Measurements from ENCODE around the gene PSMD11.
"Not testable (repeated sequence)": the region's sequence is repeated elsewhere in the genome, so short reads cannot be mapped to it uniquely, and the experiment has no call there.

PSMD11 gene

GRCh38 chr17:32444301-32445073, at the start of gene PSMD11:
Gene PSMD11 (plus strand): TSS chr17:32444510. CDS start chr17:32444524, 14 bp downstream.
- DNase-seq: peak; percentile 78

- no peak for DNase-seq
Observed at GRCh38 chr17:32396343-32396742, 48.0 kb upstream of the PSMD11 start.

- no peak for DNase-seq
Observed at GRCh38 chr17:32398946-32399345, 45.4 kb upstream of the PSMD11 start.

- not testable (repeated sequence) for DNase-seq
Observed at GRCh38 chr17:32410085-32410484, 34.2 kb upstream of the PSMD11 start.

GRCh38 chr17:32426894-32427293, 17.4 kb upstream of the PSMD11 start:
- DNase-seq: no peak

- DNase-seq: no peak
Observed at GRCh38 chr17:32429598-32429997, 14.7 kb upstream of the PSMD11 start.

GRCh38 chr17:32440722-32441121, 3.6 kb upstream of the PSMD11 start:
- no peak for DNase-seq

- DNase-seq: no peak
Observed at GRCh38 chr17:32441886-32442285, 2.4 kb upstream of the PSMD11 start.

- no peak for DNase-seq
Observed at GRCh38 chr17:32443827-32444300, 446 bp upstream of the PSMD11 start.

GRCh38 chr17:32445074-32445415, 735 bp downstream of the PSMD11 start:
- DNase-seq: no peak

- no peak for DNase-seq
Observed at GRCh38 chr17:32445497-32445896, 1.2 kb downstream of the PSMD11 start.

GRCh38 chr17:32445971-32446370, 1.7 kb downstream of the PSMD11 start:
- no peak for DNase-seq

GRCh38 chr17:32446949-32447348, 2.6 kb downstream of the PSMD11 start:
- DNase-seq: no peak

- DNase-seq: no peak
Observed at GRCh38 chr17:32449963-32450362, 5.7 kb downstream of the PSMD11 start.

GRCh38 chr17:32450379-32450778, 6.1 kb downstream of the PSMD11 start:
- not testable (repeated sequence) for DNase-seq

GRCh38 chr17:32451879-32452278, 7.6 kb downstream of the PSMD11 start:
- no peak for DNase-seq

GRCh38 chr17:32452281-32452680, 8.0 kb downstream of the PSMD11 start:
- DNase-seq: no peak

- DNase-seq: no peak
Observed at GRCh38 chr17:32453370-32453769, 9.1 kb downstream of the PSMD11 start.

- DNase-seq: no peak
Observed at GRCh38 chr17:32458371-32458770, 14.1 kb downstream of the PSMD11 start.

- DNase-seq: no peak
Observed at GRCh38 chr17:32460054-32460453, 15.7 kb downstream of the PSMD11 start.

- DNase-seq: no peak
Observed at GRCh38 chr17:32461498-32461852, 17.2 kb downstream of the PSMD11 start.

GRCh38 chr17:32461853-32462617, 17.7 kb downstream of the PSMD11 start:
- DNase-seq: peak; percentile 26

- DNase-seq: no peak
Observed at GRCh38 chr17:32463304-32463703, 19.0 kb downstream of the PSMD11 start.

- no peak for DNase-seq
Observed at GRCh38 chr17:32464374-32464773, 20.1 kb downstream of the PSMD11 start.

All from NCI-H2227 treated with DMSO at 0.1 percent for 48 hours (cell line).